ENCODE data around the gene DOK1. TPM values are rescaled to one million over a fixed set of nuclear protein-coding genes. Genes with fewer than 3 reads are reported as not detected.
"Not testable (repeated sequence)": the region's sequence is repeated elsewhere in the genome, so short reads cannot be mapped to it uniquely, and the experiment has no call there.

The DOK1 gene
- total RNA-seq, 4 donors from 2014 or later = 22.2 to 34.2 (median 24.2) TPM

GRCh38 chr2:74558284-74559230, 4.0 kb downstream of the DOK1 start:
- DNase-seq (ENCODE audit: low spot score in 2 of 2) = no peak
- Histone ChIP-seq H3K4me1 (peaks cover 0 to 17% (median 3%) of the 10 kb centered on the region in 4 donors), H3K27ac (no peak overlapping the region), H3K27me3 (no peaks in the 10 kb centered on the region), H3K36me3 (peaks cover 0 to 15% (median 0%) of the 10 kb centered on the region in 3 donors), H3K9me3 (no peaks in the 10 kb centered on the region), H3K4me3 (no peak overlapping the region)
- no peak for TF ChIP-seq CTCF (IDR thresholded peaks at IDR 0.05)
- TF ChIP-seq POLR2A (IDR thresholded peaks at IDR 0.05) = no peak
- TF ChIP-seq EP300 (IDR thresholded peaks at IDR 0.05) = no peak
- WGBS, 2 donors = 63 to 65% methylated on average over 7 of the region's 7 CpGs

- Histone ChIP-seq H3K4me3 (no peak overlapping the region), H3K36me3 (peaks cover 0 to 15% (median 0%) of the 10 kb centered on the region in 3 donors), H3K4me1 (peaks cover 0 to 10% (median 3%) of the 10 kb centered on the region in 4 donors), H3K9me3 (no peaks in the 10 kb centered on the region), H3K27ac (peak overlapping the region in 2 of 4 donors; percentile 5 to 50), H3K27me3 (no peaks in the 10 kb centered on the region)
- 31 to 43% methylated on average over 5 of the region's 5 CpGs for WGBS, 2 donors
- no peak for TF ChIP-seq POLR2A (IDR thresholded peaks at IDR 0.05)
- TF ChIP-seq CTCF (IDR thresholded peaks at IDR 0.05) = no peak
- TF ChIP-seq EP300 (IDR thresholded peaks at IDR 0.05) = no peak
- DNase-seq (ENCODE audit: low spot score in 2 of 2) = no peak
Measured at GRCh38 chr2:74559912-74560311, 5.4 kb downstream of the DOK1 start.

GRCh38 chr2:74560591-74560990, 6.1 kb downstream of the DOK1 start:
- no peaks in the 10 kb centered on the region for H3K27me3 ChIP-seq
- peaks cover 0 to 4% (median 0%) of the 10 kb centered on the region in 4 donors for H3K4me1 ChIP-seq
- TF ChIP-seq CTCF (IDR thresholded peaks at IDR 0.05) (no peak), POLR2A (IDR thresholded peaks at IDR 0.05) (no peak), EP300 (IDR thresholded peaks at IDR 0.05) (no peak)
- peak overlapping the region in 2 of 4 donors; percentile 5 to 50 for H3K27ac ChIP-seq
- peaks cover 0 to 15% (median 0%) of the 10 kb centered on the region in 3 donors for H3K36me3 ChIP-seq
- WGBS, 2 donors = 32 to 35% methylated on average over 6 of the region's 6 CpGs
- DNase-seq (ENCODE audit: low spot score in 2 of 2) = no peak
- no peaks in the 10 kb centered on the region for H3K9me3 ChIP-seq
- no peak overlapping the region for H3K4me3 ChIP-seq

- not testable (repeated sequence) for H3K4me3 ChIP-seq; H3K27me3 ChIP-seq; H3K27ac ChIP-seq; DNase-seq (ENCODE audit: low spot score in 2 of 2); H3K4me1 ChIP-seq; H3K9me3 ChIP-seq
- peaks cover 0 to 12% (median 0%) of the 10 kb centered on the region in 3 donors for H3K36me3 ChIP-seq
- 93 to 100% methylated on average over 1 of the region's 1 CpG for WGBS, 2 donors
Measured at GRCh38 chr2:74561022-74561421, 6.5 kb downstream of the DOK1 start.

- TF ChIP-seq EP300 (IDR thresholded peaks at IDR 0.05) (no peak), POLR2A (IDR thresholded peaks at IDR 0.05) (no peak), CTCF (IDR thresholded peaks at IDR 0.05) (no peak)
- Histone ChIP-seq H3K27ac (no peak overlapping the region), H3K27me3 (no peaks in the 10 kb centered on the region), H3K9me3 (no peaks in the 10 kb centered on the region), H3K4me1 (peaks cover 0 to 5% (median 0%) of the 10 kb centered on the region in 4 donors), H3K36me3 (no peaks in the 10 kb centered on the region), H3K4me3 (no peak overlapping the region)
- 78 to 82% methylated on average over 7 of the region's 7 CpGs for WGBS, 2 donors
- DNase-seq (ENCODE audit: low spot score in 2 of 2) = no peak
Measured at GRCh38 chr2:74562126-74562775, 7.7 kb downstream of the DOK1 start.
